ENCODE data around the gene ITGA8. TPM values are rescaled to one million over a fixed set of nuclear protein-coding genes. Genes with fewer than 3 reads are reported as not detected.

ITGA8 gene
- 2.8 TPM for total RNA-seq

DNA sequence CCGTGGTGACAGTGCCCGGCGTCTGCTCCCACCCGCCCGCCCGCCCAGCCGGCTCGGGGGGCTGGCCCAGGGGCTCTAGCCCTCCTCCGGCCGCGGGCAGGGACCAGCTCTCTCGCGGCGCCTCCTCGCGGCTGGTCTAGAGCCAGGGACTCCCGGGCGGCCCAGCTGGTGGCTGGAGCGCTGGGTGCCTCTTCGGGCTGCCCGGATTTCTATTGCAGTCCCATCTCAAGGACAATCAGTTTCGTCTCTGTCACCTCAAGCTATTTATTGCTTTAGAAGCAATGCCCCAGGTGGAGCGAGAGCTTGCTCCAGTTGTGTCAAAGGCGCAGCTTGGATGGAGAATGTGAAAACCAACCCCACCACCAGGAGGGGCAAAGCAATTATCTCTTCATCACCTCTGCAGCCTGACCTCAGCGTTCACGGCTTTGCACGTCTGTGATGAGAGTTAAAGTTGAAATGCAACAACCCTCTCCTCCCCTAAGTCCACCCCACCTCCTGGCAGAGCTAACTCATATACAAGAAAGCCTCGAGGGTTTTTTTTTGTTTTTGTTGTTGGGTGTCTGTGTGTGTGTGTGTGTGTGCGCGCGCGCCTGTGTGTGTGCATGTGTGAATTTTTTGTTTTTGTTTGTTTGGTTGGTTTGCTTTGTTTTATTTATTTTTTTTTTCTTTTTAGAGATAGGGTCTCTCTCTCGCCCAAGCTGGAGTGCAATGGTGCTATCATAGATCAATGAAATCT is at the start of gene ITGA8:
ITGA8 (minus strand) TSS at position 24 of the 736 bp plus-strand sequence. CDS start 151 bp downstream, outside the sequence.

Other genes starting within 250 kb of the ITGA8 start
- 107 TPM for gene MINDY3, start 140.6 kb upstream of the ITGA8 start, total RNA-seq

All from parietal lobe (tissue), 1 donor.